NCI-H128 (cell line): Measurements from ENCODE around the gene OR10H3.
"Not testable (repeated sequence)": the region's sequence is repeated elsewhere in the genome, so short reads cannot be mapped to it uniquely, and the experiment has no call there.

Experiments used
- DNase-seq: peaks from one replicate; lab custom pipeline; 2025; ENCODE audit not compliant: unreplicated experiment; lab: John Stamatoyannopoulos, UW

OR10H3 gene

DNA sequence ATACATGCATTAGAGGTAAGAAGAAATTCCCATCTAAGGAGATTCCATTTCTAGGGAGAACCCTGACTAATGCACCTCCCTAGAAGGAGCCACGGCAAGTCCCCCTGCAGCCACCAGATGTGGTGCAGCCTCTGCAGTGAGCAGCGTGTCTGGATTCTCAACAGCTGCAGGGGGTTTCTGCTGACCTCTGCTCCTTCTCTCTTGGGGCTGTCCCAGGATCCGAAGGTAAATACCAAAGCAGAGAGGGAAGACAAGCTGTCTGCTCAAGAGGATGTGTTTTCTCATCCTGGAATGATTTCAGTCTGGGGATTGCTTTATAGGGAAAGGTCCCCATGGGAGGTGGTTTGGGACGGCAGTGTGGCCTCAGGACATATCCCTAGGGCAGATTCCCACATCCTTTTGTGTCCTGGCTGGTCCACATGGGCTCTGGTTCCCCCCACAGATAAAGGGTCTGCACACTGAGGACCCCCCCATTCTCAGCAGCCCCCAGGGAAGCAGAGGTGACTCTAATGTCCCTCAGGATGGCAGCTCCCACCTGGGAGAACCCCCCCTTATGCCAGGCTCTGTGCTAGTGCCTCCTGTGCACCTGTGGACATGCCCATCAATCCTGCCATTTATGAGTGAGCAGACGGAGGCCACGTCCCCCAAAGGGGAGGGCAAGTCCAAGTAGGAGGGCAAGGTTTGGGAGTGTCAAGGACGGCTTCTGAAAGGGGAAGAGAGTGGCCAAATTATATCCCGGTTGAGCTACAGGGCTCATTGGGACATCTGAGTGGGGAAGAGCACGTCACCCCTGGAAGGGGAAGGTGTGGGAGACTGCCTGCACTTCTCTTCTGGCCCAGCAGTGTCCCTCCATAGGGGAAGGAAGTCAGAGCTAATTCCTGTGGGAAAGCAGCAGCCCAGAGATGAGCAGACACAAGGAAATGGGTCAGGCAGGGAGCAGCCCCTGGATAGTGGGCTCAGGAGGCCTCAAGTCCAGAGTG is 39.5 kb downstream of the OR10H3 start:
- DNase-seq: no peak

DNA sequence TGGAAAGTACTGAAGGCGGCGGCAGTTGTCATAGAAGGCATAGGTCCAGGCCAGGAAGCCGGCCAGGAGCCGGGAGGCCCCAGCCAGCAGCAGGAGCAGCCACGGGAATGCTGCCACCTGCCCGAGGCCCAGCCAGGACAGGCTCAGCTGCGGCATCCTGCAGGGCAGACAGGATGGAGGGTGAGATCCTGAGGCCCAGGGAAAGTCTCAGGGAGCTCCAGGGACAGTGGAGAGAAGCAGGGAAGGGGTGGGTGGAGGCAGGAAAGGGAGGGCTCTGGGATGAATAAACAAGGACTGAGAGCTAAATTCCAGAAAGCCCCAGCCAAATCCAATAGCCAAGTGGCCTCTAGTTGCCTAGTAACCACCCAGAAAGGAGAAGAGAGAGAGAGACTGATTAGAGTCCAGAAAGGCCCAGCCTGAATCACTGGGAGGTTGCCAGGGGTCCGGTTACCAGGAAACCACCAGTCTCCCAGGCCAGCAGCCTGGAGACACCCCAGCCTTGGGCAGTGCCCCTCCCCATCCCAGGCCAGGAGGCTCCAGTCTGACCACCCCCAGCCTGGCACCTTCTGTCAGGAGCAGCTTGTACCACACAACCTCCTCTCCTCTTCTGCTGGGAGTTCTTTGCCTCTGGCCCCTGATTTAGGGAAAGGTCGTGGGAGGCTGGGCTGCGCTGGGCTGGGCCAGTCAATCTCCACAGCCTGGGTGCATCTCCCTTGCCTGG is 42.1 kb downstream of the OR10H3 start:
- DNase-seq: no peak

DNA sequence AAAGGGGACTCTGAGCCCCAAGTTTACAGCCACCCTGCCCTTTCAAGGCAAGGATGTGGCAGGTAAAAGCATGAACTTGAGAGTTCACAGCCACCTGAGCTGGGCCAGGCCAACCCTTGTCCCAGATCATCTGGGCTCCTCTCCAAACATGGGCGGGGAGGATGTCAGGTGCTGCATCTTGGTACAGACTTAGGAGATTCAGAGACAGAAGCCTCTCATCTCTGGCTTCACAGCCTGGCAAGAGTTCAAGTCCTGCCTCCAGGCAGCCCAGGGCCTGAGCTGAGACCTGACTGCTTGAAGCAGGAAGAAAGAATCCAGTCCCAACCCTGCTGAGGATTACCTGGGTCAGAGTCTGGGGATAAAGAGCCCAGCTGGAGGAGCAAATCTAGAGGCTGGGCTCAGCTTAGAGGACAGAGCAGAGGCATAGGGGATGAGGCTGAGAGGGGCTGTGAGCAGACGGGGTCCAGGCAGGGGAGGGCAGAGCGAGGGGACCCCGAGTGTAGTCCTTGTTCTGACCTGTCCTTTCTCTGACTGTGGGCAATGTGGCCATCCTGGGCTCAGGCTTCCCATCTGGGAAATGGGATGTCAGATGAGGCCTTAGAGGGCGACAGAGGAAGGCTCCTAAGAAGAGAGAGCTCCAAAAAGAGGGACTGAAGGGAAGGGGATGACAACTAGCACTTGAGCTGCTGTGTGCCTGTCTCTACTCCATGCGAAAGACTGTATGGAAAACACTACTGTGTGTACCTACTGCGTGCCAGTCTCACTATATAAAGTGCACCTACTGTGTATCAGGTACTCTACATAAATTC is 43.0 kb downstream of the OR10H3 start:
- no peak for DNase-seq

DNA sequence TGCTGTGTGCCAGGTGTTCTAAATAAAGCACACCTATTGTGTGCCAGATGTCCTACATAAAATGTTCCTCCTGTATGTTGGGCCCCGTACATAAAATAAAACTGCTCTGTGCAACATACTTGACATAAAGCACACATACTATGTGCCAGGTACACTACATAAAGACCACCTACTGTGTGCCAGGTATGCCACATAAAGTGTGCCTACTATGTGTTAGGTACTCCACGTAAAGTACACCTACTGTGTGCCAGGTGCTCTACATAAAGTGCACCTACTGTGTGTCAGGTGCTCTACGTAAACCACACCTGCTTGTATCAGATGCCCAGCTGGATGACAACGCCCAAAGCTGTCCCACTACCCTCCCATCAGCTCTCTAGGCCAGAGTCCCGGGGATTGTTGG is 43.9 kb downstream of the OR10H3 start:
- DNase-seq: no peak

DNA sequence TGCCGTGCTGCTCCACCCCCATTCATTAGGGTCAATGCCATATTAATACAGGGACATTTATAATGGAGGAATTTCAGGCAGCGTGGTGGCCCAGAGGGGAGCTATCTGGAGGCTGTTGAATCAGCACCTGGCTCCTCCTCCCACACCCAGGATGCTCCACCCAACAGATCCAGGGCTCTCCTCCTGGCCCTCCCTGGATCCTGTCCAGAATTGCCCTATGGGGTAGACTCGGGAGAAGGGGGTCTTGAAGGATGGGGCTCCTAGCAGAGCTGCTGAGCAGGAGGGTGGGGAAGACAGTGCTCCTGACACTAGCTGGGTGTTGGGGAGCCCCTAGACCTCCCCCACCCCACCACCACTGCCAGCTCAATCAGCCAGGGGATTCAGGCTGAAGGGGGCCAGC is 44.4 kb downstream of the OR10H3 start:
- DNase-seq: no peak

DNA sequence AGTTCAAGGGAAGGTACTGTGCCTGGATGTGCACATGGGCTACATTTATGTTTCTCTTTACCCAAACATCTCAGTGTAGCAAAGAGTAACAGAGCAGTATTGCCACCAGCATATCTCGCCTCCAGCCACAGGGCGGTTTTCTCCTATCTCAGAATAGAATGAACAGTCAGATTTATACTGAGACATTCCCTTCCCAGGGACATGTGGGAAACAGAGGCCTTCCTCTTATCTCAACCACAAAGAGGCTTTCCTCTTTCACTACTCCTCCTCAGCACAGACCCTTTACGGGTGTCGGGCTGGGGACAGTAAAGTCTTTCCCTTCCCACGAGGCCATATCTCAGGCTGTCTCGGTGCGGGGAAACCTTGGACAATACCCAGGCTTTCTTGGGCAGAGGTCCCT is 45.1 kb downstream of the OR10H3 start:
- DNase-seq: not testable (repeated sequence)

DNA sequence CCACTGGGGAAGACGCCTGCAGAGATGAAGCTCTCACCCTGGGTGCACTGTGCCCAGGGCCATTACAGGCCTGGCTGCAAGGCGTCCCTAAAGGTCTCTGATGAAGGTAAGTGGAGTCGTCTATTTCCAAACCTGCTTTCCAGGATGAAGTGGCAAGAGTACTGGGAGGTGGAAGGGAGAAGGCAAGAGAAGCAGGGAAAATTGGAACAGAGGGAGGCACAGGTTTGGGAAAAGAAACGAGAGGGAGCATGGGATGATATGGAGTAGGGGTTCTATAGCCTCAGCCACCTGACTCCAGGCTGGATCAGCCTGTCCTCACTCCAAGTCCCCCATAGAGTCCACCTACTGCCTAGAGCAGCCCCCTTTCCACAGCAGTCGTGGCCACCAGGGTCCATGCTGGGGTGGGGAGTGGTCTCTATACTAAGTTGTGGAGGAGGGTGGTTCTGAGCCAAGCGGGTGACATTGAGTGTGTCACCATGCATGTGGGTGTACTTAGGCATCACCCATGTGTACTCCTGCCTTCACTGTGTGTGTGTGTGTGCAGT is 49.9 kb downstream of the OR10H3 start, which contains the start of gene OR10H5:
Gene OR10H5 (plus strand): TSS at position 51 of the 545 bp plus-strand sequence. CDS start 6,388 bp downstream, outside the sequence.
- no peak for DNase-seq

DNA sequence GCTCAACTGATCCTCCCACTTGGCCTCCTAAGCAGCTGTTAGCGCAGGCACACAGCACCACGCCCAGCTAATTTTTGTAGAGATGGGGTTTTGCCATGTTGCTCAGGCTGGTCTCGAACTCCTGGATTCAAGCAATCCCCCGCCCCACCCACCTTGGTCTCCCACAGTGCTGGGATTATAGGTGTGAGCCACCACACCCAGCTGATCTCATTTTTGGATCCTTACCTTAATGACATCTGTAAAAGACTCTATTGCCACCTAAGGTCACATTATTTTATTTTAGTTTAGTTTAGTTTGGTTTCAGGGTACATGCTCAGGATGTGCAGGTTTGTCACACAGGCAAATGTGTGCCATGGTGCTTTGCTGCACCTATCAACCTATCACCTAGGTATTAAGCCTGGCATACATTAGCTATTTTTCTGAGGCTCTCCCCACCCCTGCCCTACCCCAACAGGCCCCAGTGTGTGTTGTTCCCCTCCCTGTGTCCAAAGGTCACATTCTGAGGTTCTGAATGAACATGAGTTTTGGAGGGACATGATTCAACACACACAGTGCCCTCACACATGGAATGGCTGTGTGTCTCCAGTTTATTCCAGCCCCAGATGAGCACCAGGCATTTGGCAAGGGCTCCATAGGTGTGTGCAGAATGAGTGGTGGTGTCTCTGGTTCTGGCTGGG is 50.9 kb downstream of the OR10H3 start:
- DNase-seq: no peak

DNA sequence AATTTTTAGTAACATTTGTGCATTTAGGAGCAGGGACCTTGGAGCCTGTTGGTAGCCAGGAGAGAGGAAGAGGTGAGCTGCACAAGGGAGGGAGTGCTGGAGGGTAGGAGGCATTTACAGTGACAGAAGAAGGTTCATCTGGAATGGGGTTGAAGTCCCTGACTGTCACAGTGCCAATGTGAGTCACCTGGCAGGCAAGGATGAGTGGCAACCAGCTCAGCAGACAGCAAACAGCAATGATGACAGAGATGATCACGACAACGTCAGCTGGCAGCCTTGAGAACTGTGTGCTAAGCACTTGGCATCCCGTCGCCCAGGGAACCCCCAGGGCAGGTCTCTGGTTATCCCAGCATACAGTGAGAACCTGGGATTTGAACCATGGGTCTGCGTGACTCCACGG is 52.3 kb downstream of the OR10H3 start:
- no peak for DNase-seq
